ENCODE measurements around the gene GALNT6. TPM values are rescaled to one million over a fixed set of nuclear protein-coding genes. Genes with fewer than 3 reads are reported as not detected.

The GALNT6 gene
- total RNA-seq: 32.2 and 66.9 TPM in 2 replicates

- TF ChIP-seq CTCF (IDR thresholded peaks at IDR 0.05; ENCODE audit: insufficient read depth, low read depth, low read length): no peak
- DNase-seq (ENCODE audit: low read depth): no peak
These were observed at the start of gene GALNT6 for GRCh38 chr12:51391283-51392123. TSS of gene GALNT6 (minus strand) at chr12:51391406. CDS start at chr12:51379781, 11,625 bp downstream.

DNA sequence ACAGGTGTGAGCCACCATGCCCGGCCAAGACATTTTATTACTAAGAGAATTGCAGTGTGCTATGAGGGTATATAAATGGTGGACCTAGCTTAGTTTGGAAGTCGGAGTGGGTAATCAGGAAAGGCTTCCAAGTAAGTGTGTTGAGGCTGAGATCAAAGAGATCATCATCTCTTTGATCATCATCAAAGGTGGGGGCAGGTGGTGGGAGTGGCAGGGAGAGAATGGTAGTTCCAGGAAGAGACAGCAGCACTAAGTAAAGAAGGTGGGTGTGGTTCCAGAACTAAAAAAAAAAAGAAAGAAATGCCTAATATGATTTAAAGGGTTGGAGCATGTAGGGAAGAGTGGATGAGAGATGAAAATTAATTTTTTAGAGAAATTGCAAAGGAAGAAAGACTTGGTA is 48.1 kb upstream of the GALNT6 start:
- H3K4me3 ChIP-seq (ENCODE audit: low read depth, low read length): no peak overlapping the region
- TF ChIP-seq CTCF (IDR thresholded peaks at IDR 0.05; ENCODE audit: insufficient read depth, low read depth, low read length): no peak
- no peak for DNase-seq (ENCODE audit: low read depth)

More at GRCh38 chr12:51391283-51392123, at the start of gene GALNT6:
- H3K4me3 ChIP-seq (ENCODE audit: low read depth, low read length): peak within 1 kb of the TSS; percentile 62

DNA sequence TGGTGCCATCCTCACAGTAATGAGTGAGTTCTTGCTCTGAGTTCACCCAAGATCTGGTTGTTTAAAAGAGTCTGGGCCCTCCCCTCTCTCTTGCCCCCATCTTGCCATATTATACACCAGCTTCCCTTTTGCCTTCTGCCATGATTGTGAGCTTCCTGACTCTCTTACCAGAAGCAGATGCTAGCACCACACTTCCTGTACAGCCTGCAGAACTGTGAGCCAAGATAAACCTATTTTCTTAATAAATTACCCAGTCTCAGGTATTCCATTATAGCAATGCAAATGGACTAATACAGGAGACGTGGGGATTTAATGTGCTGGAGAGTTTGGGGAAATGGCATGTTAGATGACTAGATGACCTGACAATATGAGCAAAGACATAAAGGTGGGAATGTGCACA is 46.2 kb upstream of the GALNT6 start:
- no peak for DNase-seq (ENCODE audit: low read depth)
- H3K4me3 ChIP-seq (ENCODE audit: low read depth, low read length): no peak overlapping the region
- TF ChIP-seq CTCF (IDR thresholded peaks at IDR 0.05; ENCODE audit: insufficient read depth, low read depth, low read length): no peak

DNA sequence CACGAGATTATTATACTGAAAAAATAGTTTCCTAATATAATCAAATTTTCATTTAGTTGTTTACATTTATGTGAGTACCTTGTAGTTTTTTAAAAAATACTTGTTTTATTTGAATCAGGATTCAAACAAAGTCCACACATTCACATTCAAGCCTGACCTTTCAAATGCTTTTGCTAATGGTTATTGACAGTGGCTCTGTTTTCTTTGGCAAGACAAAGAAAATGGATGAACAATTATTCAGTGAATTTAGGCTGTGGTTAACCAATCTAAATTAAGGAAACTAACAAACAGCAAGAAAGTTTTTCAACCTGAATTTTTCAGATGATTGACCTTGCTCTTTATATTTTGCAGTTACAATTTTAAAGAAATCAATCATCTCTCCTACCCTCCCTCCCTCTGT is 43.1 kb upstream of the GALNT6 start:
- DNase-seq (ENCODE audit: low read depth): no peak
- H3K4me3 ChIP-seq (ENCODE audit: low read depth, low read length): no peak overlapping the region
- TF ChIP-seq CTCF (IDR thresholded peaks at IDR 0.05; ENCODE audit: insufficient read depth, low read depth, low read length): no peak

DNA sequence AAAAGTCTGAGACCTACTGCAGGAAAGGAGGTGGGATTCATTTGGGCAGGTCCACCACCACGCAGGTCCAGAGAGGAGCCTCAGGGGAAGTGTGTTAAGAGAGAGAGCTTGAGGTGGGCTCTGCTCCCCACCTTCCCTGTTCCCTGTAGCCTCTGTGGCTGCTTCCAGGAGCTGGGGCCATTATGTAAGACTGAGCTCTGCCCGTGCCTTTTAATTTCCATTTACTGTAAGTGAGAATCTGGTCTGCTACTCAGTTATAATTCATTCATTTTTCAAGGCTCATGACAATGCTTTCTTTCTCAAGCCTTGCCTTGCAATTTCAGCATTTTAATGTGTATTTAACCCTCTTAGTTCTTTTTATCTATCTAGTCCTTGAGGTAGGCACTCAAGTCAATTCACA is 41.7 kb upstream of the GALNT6 start:
- H3K4me3 ChIP-seq (ENCODE audit: low read depth, low read length): no peak overlapping the region
- no peak for DNase-seq (ENCODE audit: low read depth)
- TF ChIP-seq CTCF (IDR thresholded peaks at IDR 0.05; ENCODE audit: insufficient read depth, low read depth, low read length): no peak

DNA sequence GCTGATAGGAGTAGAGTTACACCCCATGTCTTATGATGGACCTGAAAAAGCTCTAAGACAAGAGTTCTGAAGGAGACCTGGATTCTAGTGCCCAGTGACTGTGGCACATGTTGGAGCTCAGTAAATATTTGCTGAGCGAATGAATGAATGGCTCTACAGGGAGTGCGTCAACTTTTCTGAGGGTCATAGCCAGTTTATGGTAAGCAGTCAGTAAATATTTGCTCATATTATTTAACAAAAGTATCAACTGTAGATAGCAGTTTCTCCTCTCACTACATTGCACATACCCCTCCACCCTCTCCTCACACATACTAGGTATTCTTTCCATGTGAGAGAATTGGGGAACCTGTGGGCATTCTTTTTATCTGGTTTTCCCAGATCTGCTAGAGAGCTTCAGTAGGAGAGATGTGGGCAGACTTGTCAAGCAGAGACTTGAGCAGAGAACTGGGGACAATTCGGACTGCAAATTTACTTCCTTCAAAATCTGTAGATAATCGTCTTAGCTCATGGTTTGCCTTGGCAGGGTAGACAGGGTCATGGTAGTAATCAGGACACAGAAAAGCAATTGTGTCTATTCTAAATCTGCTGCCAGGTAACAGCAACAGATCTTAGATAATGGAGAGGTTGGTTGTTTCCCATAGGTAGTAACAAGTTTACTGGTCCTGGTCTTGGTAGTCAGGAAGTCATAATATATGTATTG is 39.1 kb upstream of the GALNT6 start:
- TF ChIP-seq CTCF (IDR thresholded peaks at IDR 0.05; ENCODE audit: insufficient read depth, low read depth, low read length): no peak
- no peak overlapping the region for H3K4me3 ChIP-seq (ENCODE audit: low read depth, low read length)
- no peak for DNase-seq (ENCODE audit: low read depth)
